PC-9 (cell line): ENCODE measurements around the gene FLAD1.

ENCODE experiments used
- CTCF ChIP-seq: fragments of 200-600 bp; sonication (generic); conservative IDR thresholded peaks from 2 replicates; pipeline ENCODE4 v1.6.1; 2017; ENCODE audit warnings: mixed run types, antibody characterized with exemption, mild to moderate bottlenecking, moderate library complexity
- EZH2 ChIP-seq: fragments of 200-600 bp; sonication (generic); IDR thresholded peaks from 2 replicates; pipeline ENCODE4 v1.8.0; 2017; ENCODE audit warnings: antibody characterized with exemption, low read depth

- TF ChIP-seq CTCF: no peak
- no peak for TF ChIP-seq EZH2
Measured at GRCh38 chr1:155038602-155039307, 55.6 kb downstream of the FLAD1 start.
